Right renal cortex interstitium (tissue), 3 donors: Measurements from ENCODE around the gene RNF123. TPM values are rescaled to one million over a fixed set of nuclear protein-coding genes. Genes with fewer than 3 reads are reported as not detected.
A peak's percentile ranks its signal among the peaks of the same experiment; 100 is the strongest.

Source experiments
- DNase-seq, 3 donors: peaks; one replicate each; pipeline ENCODE4 v3.0.0-alpha.2; 2013; ENCODE audit warnings: low read depth in 3 of 3, low spot score in 2 of 3
- polyA plus RNA-seq, 3 donors: library from polyadenylated mRNA; unstranded; fragments of 120-200 nt; gene quantifications; one replicate each; pipeline ENCODE4 v1.2.1, GENCODE V29; 2013; ENCODE audit not compliant: insufficient read length in 3 of 3

The RNF123 gene
- polyA plus RNA-seq, 3 donors: 34.3 to 38.2 (median 35.8) TPM

GRCh38 chr3:49657208-49657915 lies 32.0 kb upstream of the RNF123 start:
- DNase-seq: no peak

- DNase-seq: no peak
Measured at GRCh38 chr3:49658711-49659110, 30.6 kb upstream of the RNF123 start.

- DNase-seq: no peak
Measured at GRCh38 chr3:49659756-49660155, 29.6 kb upstream of the RNF123 start.

GRCh38 chr3:49661281-49661680 lies 28.1 kb upstream of the RNF123 start:
- no peak for DNase-seq

GRCh38 chr3:49662021-49662420 lies 27.3 kb upstream of the RNF123 start:
- no peak for DNase-seq

GRCh38 chr3:49662720-49663413 lies 26.5 kb upstream of the RNF123 start:
- DNase-seq: no peak

- no peak for DNase-seq
Measured at GRCh38 chr3:49663831-49664230, 25.5 kb upstream of the RNF123 start.

- DNase-seq: no peak
Measured at GRCh38 chr3:49664300-49664699, 25.1 kb upstream of the RNF123 start.

- no peak for DNase-seq
Measured at GRCh38 chr3:49665822-49666519, 23.4 kb upstream of the RNF123 start.

- DNase-seq: no peak
Measured at GRCh38 chr3:49666592-49666991, 22.8 kb upstream of the RNF123 start.

GRCh38 chr3:49667701-49668413 lies 21.5 kb upstream of the RNF123 start:
- DNase-seq: no peak

GRCh38 chr3:49668414-49668797 lies 21.0 kb upstream of the RNF123 start:
- no peak for DNase-seq

GRCh38 chr3:49668861-49669260 lies 20.5 kb upstream of the RNF123 start:
- no peak for DNase-seq

- DNase-seq: no peak
Measured at GRCh38 chr3:49669352-49669751, 20.0 kb upstream of the RNF123 start.

- no peak for DNase-seq
Measured at GRCh38 chr3:49670940-49671290, 18.4 kb upstream of the RNF123 start.

- DNase-seq: peak in 1 of 3 donors; percentile 62
Measured at GRCh38 chr3:49671291-49672288, 17.8 kb upstream of the RNF123 start.

- DNase-seq: no peak
Measured at GRCh38 chr3:49673121-49673714, 16.1 kb upstream of the RNF123 start.

- peak; percentile 88 to 90 (median 88) for DNase-seq
Measured at GRCh38 chr3:49673715-49674496, 15.5 kb upstream of the RNF123 start, which contains the start of gene APEH. Gene APEH, plus strand, starts transcription at chr3:49674351. Its CDS starts 51 bp downstream, at chr3:49674402.
